NCI-H526 (cell line): ENCODE measurements around the gene U2SURP.

Experiments
- DNase-seq, 2 experiments: peaks; one replicate each; lab custom pipeline; 2025; lab: John Stamatoyannopoulos, UW

U2SURP gene

GRCh38 chr3:143001369-143002082 lies at the start of gene U2SURP:
Gene U2SURP (plus strand): TSS chr3:143001570. CDS start chr3:143001629, 59 bp downstream.
- DNase-seq: peak; percentile 97 to 98

GRCh38 chr3:142951794-142952193 lies 49.6 kb upstream of the U2SURP start:
- DNase-seq: no peak

- no peak for DNase-seq
These were observed 48.8 kb upstream of the U2SURP start for GRCh38 chr3:142952272-142953193.

GRCh38 chr3:142953443-142953842 lies 47.9 kb upstream of the U2SURP start:
- no peak for DNase-seq

- DNase-seq: no peak
These were observed 42.7 kb upstream of the U2SURP start for GRCh38 chr3:142958707-142959106.

- DNase-seq: no peak
These were observed 41.0 kb upstream of the U2SURP start for GRCh38 chr3:142960322-142960850.

GRCh38 chr3:142961539-142961938 lies 39.8 kb upstream of the U2SURP start:
- DNase-seq: no peak

- no peak for DNase-seq
These were observed 39.2 kb upstream of the U2SURP start for GRCh38 chr3:142962175-142962519.

GRCh38 chr3:142962520-142963233 lies 38.7 kb upstream of the U2SURP start:
- DNase-seq: peak in 1 of 2 experiments; percentile 73

GRCh38 chr3:142963234-142963515 lies 38.2 kb upstream of the U2SURP start:
- DNase-seq: peak in 1 of 2 experiments; percentile 80

- peak in 1 of 2 experiments; percentile 80 for DNase-seq
These were observed 37.6 kb upstream of the U2SURP start, which contains the start of gene PAQR9 for GRCh38 chr3:142963516-142964448. Gene PAQR9 (minus strand): TSS chr3:142963674. CDS start chr3:142963336, 338 bp downstream.

- no peak for DNase-seq
These were observed 35.8 kb upstream of the U2SURP start for GRCh38 chr3:142965581-142965980.

- DNase-seq: no peak
These were observed 34.6 kb upstream of the U2SURP start for GRCh38 chr3:142966808-142967207.

- no peak for DNase-seq
These were observed 32.9 kb upstream of the U2SURP start for GRCh38 chr3:142968319-142969025.

GRCh38 chr3:142971431-142971830 lies 29.9 kb upstream of the U2SURP start:
- DNase-seq: no peak

- DNase-seq: no peak
These were observed 29.1 kb upstream of the U2SURP start for GRCh38 chr3:142972092-142972753.

- DNase-seq: no peak
These were observed 28.0 kb upstream of the U2SURP start for GRCh38 chr3:142973217-142974009.

- DNase-seq: peak in 1 of 2 experiments; percentile 19
These were observed 25.9 kb upstream of the U2SURP start for GRCh38 chr3:142975316-142975995.
